Uterus (tissue), 4 donors: ENCODE results near the gene CUL3. TPM values are rescaled to one million over a fixed set of nuclear protein-coding genes. Genes with fewer than 3 reads are reported as not detected.
"Not testable (repeated sequence)": the region's sequence is repeated elsewhere in the genome, so short reads cannot be mapped to it uniquely, and the experiment has no call there.

Source experiments
- DNase-seq, 2 donors: peaks; one replicate each; pipeline ENCODE4 v3.0.0-alpha.2; 2019 to 2020
- H3K27ac ChIP-seq, 2 donors: fragments of 200-600 bp; sonication (generic); 1 replicate in 1 of 2; 2 replicates in 1 of 2; pipeline ENCODE4 v1.5.1; 2016 to 2018
- H3K27me3 ChIP-seq, 2 donors: fragments of 200-600 bp; sonication (generic); one replicate each; pipeline ENCODE4 v1.5.1; 2018 to 2019; ENCODE audit warnings: control low read depth in 1 of 2
- H3K36me3 ChIP-seq, 2 donors: fragments of 200-600 bp; sonication (generic); one replicate each; pipeline ENCODE4 v1.5.1; 2019; ENCODE audit warnings: control low read depth in 1 of 2
- H3K4me1 ChIP-seq, 2 donors: fragments of 200-600 bp; sonication (generic); one replicate each; pipeline ENCODE4 v1.5.1; 2018 to 2019; ENCODE audit warnings: control low read depth in 1 of 2
- H3K4me3 ChIP-seq, 2 donors: fragments of 200-600 bp; sonication (generic); 1 replicate in 1 of 2; 2 replicates in 1 of 2; pipeline ENCODE4 v1.5.1; 2018 to 2019; ENCODE audit warnings: mild to moderate bottlenecking in 1 of 2
- H3K9me3 ChIP-seq, 2 donors: fragments of 200-600 bp; sonication (generic); one replicate each; pipeline ENCODE4 v1.5.1; 2019; ENCODE audit warnings: control low read depth in 1 of 2
- CTCF ChIP-seq, 4 experiments: fragments of 200-600 bp in 2 of 4; fragments of 450-650 bp in 2 of 4; sonication (generic) in 2 of 4; IDR thresholded peaks; one replicate each; pipeline ENCODE4 v1.5.1; 2016 to 2019; ENCODE audit warnings: antibody characterized with exemption in 4 of 4, mild to moderate bottlenecking in 2 of 4, moderate library complexity in 1 of 4
- POLR2A ChIP-seq, 2 donors: fragments of 450-650 bp; IDR thresholded peaks; one replicate each; pipeline ENCODE4 v1.6.1; 2016; ENCODE audit warnings: antibody characterized with exemption in 2 of 2, mild to moderate bottlenecking in 1 of 2, moderate library complexity in 1 of 2
- intact Hi-C: fragments of 100-400 bp; cut with DNase I; formaldehyde crosslinking; loops from one replicate; pipeline ENCODE4 v1.15.1; 2023; ENCODE audit warnings: low total_unique reads
- total RNA-seq, 4 donors: library from RNA; depleted of rRNA in 3 of 4; stranded (reverse); fragments of >200 nt in 3 of 4; gene quantifications; one replicate each; pipeline versions ENCODE4 v1.1.0 to v1.2.4, GENCODE V29; 2014 to 2023
- donor health status: DM: yes; HTN: yes; CAD: no.

Gene CUL3
- total RNA-seq, 4 donors from 2014 or later: 37.4 to 126 (median 97.5) TPM

- peaks cover 0 to 13% of the 10 kb centered on the region in 2 donors for H3K4me1 ChIP-seq
- H3K9me3 ChIP-seq: no peaks in the 10 kb centered on the region
- no peaks in the 10 kb centered on the region for H3K27me3 ChIP-seq
- DNase-seq: no peak
- no peak overlapping the region for H3K4me3 ChIP-seq
- intact Hi-C loops: no loop called here
- H3K36me3 ChIP-seq: no peaks in the 10 kb centered on the region
- TF ChIP-seq CTCF (IDR thresholded peaks at IDR 0.05) (no peak), POLR2A (IDR thresholded peaks at IDR 0.05) (no peak)
- H3K27ac ChIP-seq: no peak overlapping the region
These were observed 65.1 kb downstream of the CUL3 start for GRCh38 chr2:224520064-224520463.

- DNase-seq: no peak
- H3K4me3 ChIP-seq: no peak overlapping the region
- H3K9me3 ChIP-seq: no peaks in the 10 kb centered on the region
- TF ChIP-seq CTCF (IDR thresholded peaks at IDR 0.05) (no peak), POLR2A (IDR thresholded peaks at IDR 0.05) (no peak)
- H3K27ac ChIP-seq: no peak overlapping the region
- H3K4me1 ChIP-seq: peaks cover 0 to 6% of the 10 kb centered on the region in 2 donors
- no peaks in the 10 kb centered on the region for H3K27me3 ChIP-seq
- no peaks in the 10 kb centered on the region for H3K36me3 ChIP-seq
- intact Hi-C loops: no loop called here
These were observed 66.2 kb downstream of the CUL3 start for GRCh38 chr2:224518806-224519580.

- H3K9me3 ChIP-seq: no peaks in the 10 kb centered on the region
- H3K27ac ChIP-seq: no peak overlapping the region
- H3K36me3 ChIP-seq: no peaks in the 10 kb centered on the region
- no peaks in the 10 kb centered on the region for H3K27me3 ChIP-seq
- peaks cover 0 to 6% of the 10 kb centered on the region in 2 donors for H3K4me1 ChIP-seq
- H3K4me3 ChIP-seq: no peak overlapping the region
- no peak for DNase-seq
- TF ChIP-seq CTCF (IDR thresholded peaks at IDR 0.05): no peak
- no peak for TF ChIP-seq POLR2A (IDR thresholded peaks at IDR 0.05)
- intact Hi-C loops: no loop called here
These were observed 67.2 kb downstream of the CUL3 start for GRCh38 chr2:224517963-224518362.

GRCh38 chr2:224516393-224516792 is 68.8 kb downstream of the CUL3 start:
- H3K4me1 ChIP-seq, H3K27ac ChIP-seq, intact Hi-C loops, H3K4me3 ChIP-seq, H3K9me3 ChIP-seq, H3K36me3 ChIP-seq, H3K27me3 ChIP-seq, DNase-seq: not testable (repeated sequence)

GRCh38 chr2:224513991-224514390 is 71.2 kb downstream of the CUL3 start:
- no peak for DNase-seq
- Histone ChIP-seq H3K4me3 (no peak overlapping the region), H3K27me3 (no peaks in the 10 kb centered on the region), H3K9me3 (no peaks in the 10 kb centered on the region), H3K27ac (no peak overlapping the region), H3K36me3 (no peaks in the 10 kb centered on the region), H3K4me1 (no peaks in the 10 kb centered on the region)
- TF ChIP-seq CTCF (IDR thresholded peaks at IDR 0.05): no peak
- TF ChIP-seq POLR2A (IDR thresholded peaks at IDR 0.05): no peak
- intact Hi-C loops: no loop called here
